Epithelial cell of proximal tubule (primary cell): Measurements from ENCODE around the gene METTL15. TPM values are rescaled to one million over a fixed set of nuclear protein-coding genes. Genes with fewer than 3 reads are reported as not detected.

Source experiments
- DNase-seq: peaks from one replicate; pipeline ENCODE4 v3.0.0-alpha.2; 2011; ENCODE audit warnings: low read depth
- H3K4me3 ChIP-seq: 2 replicates; pipeline ENCODE4 v1.5.1; 2011; ENCODE audit warnings: low read depth, mild to moderate bottlenecking, low read length
- CTCF ChIP-seq: conservative IDR thresholded peaks from 2 replicates; pipeline ENCODE4 v1.5.1; 2012; ENCODE audit warnings: low read depth, mild to moderate bottlenecking, low read length
- total RNA-seq: library from RNA; depleted of rRNA; stranded (reverse); fragments of >200 nt; gene quantifications from 2 replicates; pipeline ENCODE4 v1.2.3, GENCODE V29; 2015

The METTL15 gene
- total RNA-seq, 1 donor from 2014 or later: 8.7 TPM

- no peak overlapping the region for H3K4me3 ChIP-seq
- no peak for TF ChIP-seq CTCF
- DNase-seq: peak; percentile 20
Measured at GRCh38 chr11:28343304-28344233, 235.4 kb downstream of the METTL15 start.

- no peak for TF ChIP-seq CTCF
- H3K4me3 ChIP-seq: no peak overlapping the region
- no peak for DNase-seq
Measured at GRCh38 chr11:28346209-28346608, 238.0 kb downstream of the METTL15 start.

GRCh38 chr11:28346721-28347120 is 238.5 kb downstream of the METTL15 start:
- DNase-seq: no peak
- no peak for TF ChIP-seq CTCF
- no peak overlapping the region for H3K4me3 ChIP-seq

GRCh38 chr11:28347371-28347770 is 239.2 kb downstream of the METTL15 start:
- DNase-seq: no peak
- TF ChIP-seq CTCF: no peak
- H3K4me3 ChIP-seq: no peak overlapping the region

- no peak for TF ChIP-seq CTCF
- H3K4me3 ChIP-seq: no peak overlapping the region
- DNase-seq: no peak
Measured at GRCh38 chr11:28350216-28350615, 242.0 kb downstream of the METTL15 start.

GRCh38 chr11:28353991-28354390 is 245.8 kb downstream of the METTL15 start:
- no peak for DNase-seq
- no peak for TF ChIP-seq CTCF
- no peak overlapping the region for H3K4me3 ChIP-seq
